BE2C (cell line): ENCODE data around the gene CASP4.

ENCODE experiments used
- DNase-seq: peaks from one replicate; pipeline ENCODE4 v3.0.0-alpha.2; 2020
- H3K27me3 ChIP-seq: fragments of 250-450 bp; sonication (Bioruptor Pico); 2 replicates; pipeline ENCODE4 v1.5.1; 2020; ENCODE audit warnings: mild to moderate bottlenecking
- H3K36me3 ChIP-seq: fragments of 250-450 bp; sonication (Bioruptor Pico); 2 replicates; pipeline ENCODE4 v1.5.1; 2020; ENCODE audit warnings: mild to moderate bottlenecking
- H3K4me1 ChIP-seq: fragments of 250-450 bp; sonication (Bioruptor Pico); 2 replicates; pipeline ENCODE4 v1.5.1; 2020
- H3K4me3 ChIP-seq: 2 replicates; pipeline ENCODE4 v1.5.1; 2011; ENCODE audit warnings: low read depth, low read length
- H3K9me3 ChIP-seq: fragments of 250-450 bp; sonication (Bioruptor Pico); 2 replicates; pipeline ENCODE4 v1.5.1; 2020
- CTCF ChIP-seq: IDR thresholded peaks from 2 replicates; pipeline ENCODE4 v1.5.1; 2012; ENCODE audit warnings: mild to moderate bottlenecking, low read depth, low read length

Gene CASP4

GRCh38 chr11:105000167-105000566, 31.8 kb upstream of the CASP4 start:
- no peaks in the 10 kb centered on the region for H3K9me3 ChIP-seq
- TF ChIP-seq CTCF, result peak; percentile 43; the same call in 1 of the 2 replicates
- no peaks in the 10 kb centered on the region for H3K27me3 ChIP-seq
- H3K4me3 ChIP-seq, result no peak overlapping the region
- H3K36me3 ChIP-seq, result no peaks in the 10 kb centered on the region
- DNase-seq, result peak; percentile 33
- H3K4me1 ChIP-seq, result peaks cover 5% of the 10 kb centered on the region

- Histone ChIP-seq H3K4me3 (no peak overlapping the region), H3K27me3 (no peaks in the 10 kb centered on the region), H3K36me3 (no peaks in the 10 kb centered on the region), H3K9me3 (no peaks in the 10 kb centered on the region), H3K4me1 (peaks cover 1% of the 10 kb centered on the region; the same call in 1 of the 2 replicates)
- TF ChIP-seq CTCF, result no peak
- no peak for DNase-seq
These were observed 31.3 kb upstream of the CASP4 start for GRCh38 chr11:104999721-105000120.

- peak; percentile 31 for DNase-seq
- Histone ChIP-seq H3K4me1 (no peaks in the 10 kb centered on the region), H3K4me3 (peak overlapping the region; percentile 40), H3K27me3 (no peaks in the 10 kb centered on the region), H3K9me3 (no peaks in the 10 kb centered on the region), H3K36me3 (no peaks in the 10 kb centered on the region)
- TF ChIP-seq CTCF, result peak; percentile 57
These were observed 28.9 kb upstream of the CASP4 start for GRCh38 chr11:104997288-104997687.

- Histone ChIP-seq H3K9me3 (no peaks in the 10 kb centered on the region), H3K4me1 (no peaks in the 10 kb centered on the region), H3K36me3 (no peaks in the 10 kb centered on the region), H3K27me3 (no peaks in the 10 kb centered on the region), H3K4me3 (no peak overlapping the region)
- DNase-seq, result no peak
- TF ChIP-seq CTCF, result no peak
These were observed 26.6 kb upstream of the CASP4 start for GRCh38 chr11:104995001-104995408.

GRCh38 chr11:104992781-104993180, 24.4 kb upstream of the CASP4 start:
- TF ChIP-seq CTCF, result no peak
- no peak overlapping the region for H3K4me3 ChIP-seq
- no peaks in the 10 kb centered on the region for H3K27me3 ChIP-seq
- no peak for DNase-seq
- H3K9me3 ChIP-seq, result no peaks in the 10 kb centered on the region
- no peaks in the 10 kb centered on the region for H3K4me1 ChIP-seq
- H3K36me3 ChIP-seq, result no peaks in the 10 kb centered on the region

GRCh38 chr11:104991994-104992393, 23.6 kb upstream of the CASP4 start:
- Histone ChIP-seq H3K9me3 (no peaks in the 10 kb centered on the region), H3K36me3 (no peaks in the 10 kb centered on the region), H3K4me1 (no peaks in the 10 kb centered on the region), H3K27me3 (no peaks in the 10 kb centered on the region), H3K4me3 (no peak overlapping the region)
- TF ChIP-seq CTCF, result no peak
- DNase-seq, result no peak
